ENCODE data around the gene CDK6.

CDK6 gene

GRCh38 chr7:92768501-92769393 lies 67.6 kb downstream of the CDK6 start:
- no peak for DNase-seq (ENCODE audit: extremely low read depth, low read depth)
- TF ChIP-seq CTCF (IDR thresholded peaks at IDR 0.05; ENCODE audit: low read depth, low read length): no peak

- TF ChIP-seq CTCF (IDR thresholded peaks at IDR 0.05; ENCODE audit: low read depth, low read length): no peak
- DNase-seq (ENCODE audit: extremely low read depth, low read depth): no peak
Observed at GRCh38 chr7:92767437-92767836, 68.9 kb downstream of the CDK6 start.

GRCh38 chr7:92766461-92767003 lies 69.8 kb downstream of the CDK6 start:
- no peak for TF ChIP-seq CTCF (IDR thresholded peaks at IDR 0.05; ENCODE audit: low read depth, low read length)
- DNase-seq (ENCODE audit: extremely low read depth, low read depth): no peak

- no peak for DNase-seq (ENCODE audit: extremely low read depth, low read depth)
- TF ChIP-seq CTCF (IDR thresholded peaks at IDR 0.05; ENCODE audit: low read depth, low read length): no peak
Observed at GRCh38 chr7:92765725-92766124, 70.6 kb downstream of the CDK6 start.

GRCh38 chr7:92763636-92764423 lies 72.5 kb downstream of the CDK6 start:
- DNase-seq (ENCODE audit: extremely low read depth, low read depth): no peak
- no peak for TF ChIP-seq CTCF (IDR thresholded peaks at IDR 0.05; ENCODE audit: low read depth, low read length)

GRCh38 chr7:92762851-92763250 lies 73.5 kb downstream of the CDK6 start:
- no peak for TF ChIP-seq CTCF (IDR thresholded peaks at IDR 0.05; ENCODE audit: low read depth, low read length)
- DNase-seq (ENCODE audit: extremely low read depth, low read depth): no peak
